GM21423 (cell line): ENCODE data around the gene ALOX5.
A peak's percentile ranks its signal among the peaks of the same experiment; 100 is the strongest.

ENCODE experiments used
- ATAC-seq: cut with Tn5 transposase; IDR thresholded peaks from one replicate; pipeline ENCODE4 v1.9.1; 2021; ENCODE audit warnings: mild to moderate bottlenecking, moderate library complexity; ENCODE audit not compliant: unreplicated experiment

ALOX5 gene

GRCh38 chr10:45441239-45442190 lies 67.5 kb downstream of the ALOX5 start:
- ATAC-seq, result no peak

GRCh38 chr10:45442251-45442650 lies 68.2 kb downstream of the ALOX5 start:
- ATAC-seq, result no peak

- no peak for ATAC-seq
These were observed 68.6 kb downstream of the ALOX5 start for GRCh38 chr10:45442662-45443061.

- ATAC-seq, result no peak
These were observed 69.3 kb downstream of the ALOX5 start for GRCh38 chr10:45443101-45444009.

- no peak for ATAC-seq
These were observed 70.0 kb downstream of the ALOX5 start for GRCh38 chr10:45444022-45444421.

GRCh38 chr10:45444976-45445898 lies 71.2 kb downstream of the ALOX5 start:
- no peak for ATAC-seq

GRCh38 chr10:45446858-45447257 lies 72.8 kb downstream of the ALOX5 start:
- no peak for ATAC-seq

GRCh38 chr10:45447416-45447815 lies 73.4 kb downstream of the ALOX5 start:
- ATAC-seq, result no peak

GRCh38 chr10:45450866-45451265 lies 76.8 kb downstream of the ALOX5 start:
- no peak for ATAC-seq

GRCh38 chr10:45451407-45451806 lies 77.4 kb downstream of the ALOX5 start:
- no peak for ATAC-seq

GRCh38 chr10:45452268-45452667 lies 78.3 kb downstream of the ALOX5 start:
- no peak for ATAC-seq

- ATAC-seq, result no peak
These were observed 78.9 kb downstream of the ALOX5 start for GRCh38 chr10:45452743-45453452.

GRCh38 chr10:45453639-45454255 lies 79.7 kb downstream of the ALOX5 start:
- ATAC-seq, result no peak

GRCh38 chr10:45454262-45454661 lies 80.2 kb downstream of the ALOX5 start:
- no peak for ATAC-seq

- ATAC-seq, result no peak
These were observed 80.8 kb downstream of the ALOX5 start for GRCh38 chr10:45454859-45455258.

- no peak for ATAC-seq
These were observed 82.2 kb downstream of the ALOX5 start for GRCh38 chr10:45456233-45456632.

- no peak for ATAC-seq
These were observed 82.8 kb downstream of the ALOX5 start for GRCh38 chr10:45456822-45457221.

GRCh38 chr10:45457487-45457886 lies 83.5 kb downstream of the ALOX5 start:
- no peak for ATAC-seq

- ATAC-seq, result peak; percentile 49
These were observed 86.3 kb downstream of the ALOX5 start for GRCh38 chr10:45460235-45460878.
